HG03060 (cell line): Measurements from ENCODE around the gene SHISA6.

Experiments used
- ATAC-seq: cut with Tn5 transposase; IDR thresholded peaks from one replicate; pipeline ENCODE4 v1.9.1; 2021; ENCODE audit warnings: low read depth, moderate number of reproducible peaks; ENCODE audit not compliant: unreplicated experiment

The SHISA6 gene

DNA sequence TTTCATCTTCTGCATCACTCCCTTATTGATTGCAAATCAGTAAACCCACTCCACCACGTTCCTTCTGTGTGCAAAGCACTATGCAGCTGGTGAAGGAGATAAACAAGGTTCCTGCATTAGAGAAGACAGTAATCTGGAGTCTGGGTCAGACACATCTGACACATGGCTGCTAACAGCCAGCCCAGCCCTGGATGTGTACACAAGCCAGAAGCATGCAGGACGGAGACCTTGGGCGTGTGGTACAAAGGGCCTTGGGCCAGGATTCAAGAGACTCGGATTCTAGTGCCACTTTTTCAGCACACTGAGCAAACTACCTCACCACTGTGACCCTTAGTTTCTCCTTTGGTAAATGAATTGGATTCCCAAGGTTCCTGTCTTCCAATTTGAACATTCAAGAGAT lies 270.7 kb downstream of the SHISA6 start:
- no peak for ATAC-seq

DNA sequence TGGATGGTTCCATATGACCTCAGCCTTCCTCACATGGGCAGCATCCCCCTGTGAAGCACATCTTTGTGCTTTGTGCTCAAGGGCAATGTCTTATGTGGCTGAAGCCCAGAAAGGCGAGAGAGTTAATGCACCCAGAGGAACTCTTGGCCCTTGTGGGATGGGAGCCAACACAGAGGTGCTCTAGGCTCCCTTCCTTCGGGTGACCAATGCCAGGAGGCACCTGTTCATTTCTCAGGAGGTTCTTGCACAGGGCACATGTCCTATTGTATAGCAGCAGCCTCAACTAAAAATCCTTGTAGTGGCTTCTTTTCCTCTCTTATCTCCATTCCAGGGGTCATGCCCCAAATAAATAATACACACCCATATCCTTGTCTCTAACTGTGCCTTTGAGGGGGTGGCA lies 273.6 kb downstream of the SHISA6 start:
- no peak for ATAC-seq

DNA sequence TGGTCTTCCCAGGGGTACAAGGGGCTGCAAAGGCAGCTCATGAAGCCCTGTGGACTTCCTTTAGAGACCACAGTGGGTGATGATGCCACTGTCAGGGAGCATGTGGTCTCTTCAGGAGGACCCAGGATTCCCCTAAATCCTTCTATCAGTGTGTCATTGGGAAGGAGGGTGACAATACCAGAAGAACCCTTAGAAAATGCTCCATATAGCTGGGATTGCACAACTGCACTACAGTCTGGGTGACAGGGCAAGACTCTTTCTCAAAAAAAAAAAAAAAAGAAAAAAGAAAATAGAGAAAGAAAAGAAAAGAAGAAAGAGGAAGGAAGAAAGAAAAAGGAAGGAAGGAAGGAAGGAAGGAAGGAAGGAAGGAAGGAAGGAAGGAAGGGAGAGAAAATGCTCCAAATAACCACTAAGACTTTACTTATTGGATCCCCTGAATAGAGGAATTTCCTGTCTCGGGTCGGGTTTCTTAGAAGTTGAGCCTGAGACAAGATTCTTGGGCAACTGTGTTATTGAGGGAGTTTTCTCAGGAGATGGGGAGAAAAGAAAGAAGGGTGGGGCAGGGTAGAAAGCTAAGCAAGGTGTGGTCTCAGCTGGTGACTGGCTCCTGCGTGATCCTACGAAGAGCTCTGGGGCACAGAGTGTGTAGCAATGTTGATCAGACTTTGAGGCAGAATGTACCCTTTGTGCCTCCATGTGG lies 274.1 kb downstream of the SHISA6 start:
- ATAC-seq = no peak

DNA sequence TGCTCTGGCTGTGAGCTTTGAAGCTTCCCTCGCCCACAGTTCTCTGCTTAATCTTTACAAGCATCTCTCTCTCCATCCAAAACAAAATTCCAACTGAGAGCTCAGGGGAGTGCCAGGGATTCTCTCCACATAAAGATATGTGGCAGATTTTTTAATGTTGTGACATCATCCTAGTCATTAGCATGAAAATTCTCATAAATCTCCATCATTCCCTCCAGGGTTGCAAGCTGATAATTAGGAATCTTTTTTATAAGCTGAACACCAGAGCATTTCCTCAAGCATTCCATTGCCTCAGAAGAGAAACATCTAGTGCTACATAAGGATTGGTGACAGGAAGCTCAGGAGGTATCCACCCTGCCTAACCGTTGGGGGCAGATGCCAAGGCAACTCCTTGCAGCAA lies 274.9 kb downstream of the SHISA6 start:
- no peak for ATAC-seq

DNA sequence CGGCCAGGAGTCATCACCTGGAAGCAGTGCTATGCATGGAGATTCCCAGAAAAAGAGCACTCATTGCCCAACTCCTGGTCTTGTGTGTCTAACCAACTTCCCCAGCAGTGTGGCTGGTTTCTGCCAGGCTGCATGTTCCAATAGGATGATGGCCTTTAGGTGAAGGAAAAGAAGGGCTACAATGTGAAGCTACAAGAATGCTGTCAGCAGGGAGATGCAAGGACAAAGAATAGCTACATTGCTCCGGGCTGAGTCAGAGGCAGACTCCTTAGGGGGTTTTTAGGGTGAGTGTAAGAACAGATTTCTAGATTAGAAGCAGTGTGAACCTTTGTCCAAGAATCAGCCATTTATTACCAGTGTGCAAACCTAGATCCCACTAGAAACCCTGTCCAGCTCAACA lies 294.2 kb downstream of the SHISA6 start:
- no peak for ATAC-seq

DNA sequence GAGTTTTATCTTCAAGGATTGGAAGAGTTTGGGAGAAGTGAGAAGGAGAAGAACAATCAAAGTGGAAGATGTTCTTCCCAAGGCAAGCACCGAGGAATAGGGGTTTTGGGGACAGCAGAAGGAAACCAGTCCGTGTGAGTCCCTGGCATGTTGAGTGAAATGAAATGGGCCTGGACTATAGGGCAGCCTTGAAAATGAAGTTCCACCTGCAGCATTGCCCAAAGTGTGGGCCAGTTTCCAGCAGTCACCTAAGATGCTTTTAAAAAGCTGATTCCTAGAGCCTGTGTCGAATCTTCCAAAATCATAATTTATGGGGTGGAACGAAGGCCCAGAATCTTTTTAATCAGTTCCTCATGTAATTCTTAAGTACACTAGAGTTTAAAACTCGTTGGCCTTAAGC lies 297.4 kb downstream of the SHISA6 start:
- ATAC-seq = no peak

DNA sequence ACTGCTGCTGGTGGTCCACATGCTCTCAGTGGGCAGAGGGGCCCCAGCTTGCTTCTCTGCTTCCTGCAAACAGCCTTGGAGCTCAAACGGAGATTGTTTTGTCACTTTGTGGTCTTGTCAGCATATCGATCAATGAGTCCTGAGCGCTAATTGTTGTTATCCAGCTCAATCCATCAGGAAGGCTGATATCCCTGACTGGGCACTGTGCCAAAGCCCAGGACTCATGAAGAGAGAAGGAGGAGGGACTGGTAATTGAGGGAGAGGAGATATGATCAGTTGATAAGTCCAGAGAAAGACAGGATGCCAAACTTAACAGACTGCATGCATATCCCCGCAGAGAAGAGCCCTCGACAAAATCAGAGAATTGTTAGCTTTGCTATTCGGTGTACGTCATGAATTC lies 298.6 kb downstream of the SHISA6 start:
- ATAC-seq = no peak

DNA sequence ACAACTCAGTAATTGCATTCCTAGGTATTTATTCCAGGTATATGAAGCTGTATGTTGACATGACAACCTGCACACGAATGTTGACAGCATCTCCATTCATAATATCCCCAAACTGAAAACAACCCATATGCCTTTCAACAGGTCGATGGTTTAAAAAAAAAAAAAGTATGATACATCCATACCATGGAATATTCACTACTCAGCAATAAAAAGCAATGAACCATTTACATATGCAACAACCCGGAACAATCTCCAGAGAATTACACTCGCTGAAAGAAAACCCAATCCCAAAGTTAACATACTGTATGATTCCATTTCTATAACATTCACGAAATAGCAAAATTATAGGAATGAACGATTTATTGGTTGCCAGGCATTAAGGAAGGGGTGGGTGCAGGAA lies 304.0 kb downstream of the SHISA6 start:
- ATAC-seq = no peak

DNA sequence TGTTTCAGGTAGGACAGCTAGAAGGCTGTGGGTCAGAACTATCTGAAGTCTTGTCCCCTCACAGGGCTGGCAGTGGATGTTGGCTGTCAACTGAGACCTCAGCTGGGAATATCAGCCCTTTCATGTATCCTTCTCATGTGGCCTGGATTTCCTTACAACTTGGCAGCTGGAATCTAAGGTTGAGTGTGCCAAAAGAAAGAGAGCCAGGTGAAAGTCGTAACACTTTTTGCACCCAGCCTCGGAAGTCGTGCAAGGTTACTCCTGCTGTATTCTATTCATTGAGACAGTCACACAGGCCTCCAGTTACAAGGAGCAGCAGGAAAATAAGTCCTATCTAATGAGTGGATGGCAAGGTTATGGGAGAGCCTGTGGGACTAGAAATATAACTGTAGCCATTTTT lies 304.7 kb downstream of the SHISA6 start:
- ATAC-seq = no peak

DNA sequence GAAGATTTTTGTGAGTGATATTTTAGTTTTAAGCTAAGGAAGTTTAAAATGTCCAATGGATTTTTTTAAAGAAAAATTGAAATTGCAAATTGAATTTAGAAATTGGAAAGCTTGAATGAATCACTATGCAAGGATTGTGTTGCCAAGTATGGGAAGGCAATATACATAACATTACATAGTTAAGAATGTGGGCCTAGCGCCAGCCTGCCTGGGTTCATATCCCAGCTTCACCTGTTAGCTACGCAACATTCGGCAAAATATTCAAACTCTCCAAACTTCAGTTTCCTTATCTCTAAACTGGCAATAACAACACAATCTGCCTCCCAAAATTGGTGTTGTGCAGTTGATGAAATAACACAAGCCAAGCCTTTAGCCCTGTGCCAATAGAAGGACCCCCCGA lies 306.8 kb downstream of the SHISA6 start:
- no peak for ATAC-seq

DNA sequence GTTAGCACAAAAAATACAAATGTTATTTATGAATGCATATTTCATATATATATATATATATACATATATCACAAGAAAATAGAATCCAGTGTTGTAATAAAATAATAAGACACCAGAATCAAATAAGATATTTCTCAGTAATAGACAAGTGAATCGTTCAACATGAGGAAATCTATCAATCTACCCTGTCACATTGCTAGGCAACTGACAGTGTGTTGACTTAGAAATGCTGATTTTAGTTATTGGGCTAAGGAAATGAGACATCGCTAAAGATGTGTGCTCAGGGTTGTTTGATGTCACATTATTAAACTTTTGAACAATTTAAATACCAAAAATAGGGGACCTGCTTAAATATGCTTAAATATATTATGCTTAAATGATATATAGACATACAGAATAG lies 307.4 kb downstream of the SHISA6 start:
- no peak for ATAC-seq

DNA sequence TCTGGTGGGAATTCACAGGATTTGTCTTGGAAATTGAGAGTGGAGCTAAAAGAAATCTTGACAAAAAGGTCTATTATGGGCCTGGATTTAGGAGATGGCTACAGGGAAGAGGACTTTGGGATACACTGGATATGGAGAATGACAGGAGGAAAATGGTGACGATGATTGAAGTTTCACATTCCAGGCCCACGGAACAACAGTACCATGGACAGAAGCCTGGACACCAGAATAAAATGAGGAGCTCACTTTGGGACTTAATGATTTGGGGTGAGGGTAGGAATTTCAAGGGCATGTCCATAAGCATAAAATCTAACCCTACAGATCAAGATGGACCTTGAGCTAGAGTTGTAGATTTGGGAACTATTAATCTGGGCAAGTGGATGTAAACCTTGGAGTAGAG lies 309.4 kb downstream of the SHISA6 start:
- no peak for ATAC-seq

DNA sequence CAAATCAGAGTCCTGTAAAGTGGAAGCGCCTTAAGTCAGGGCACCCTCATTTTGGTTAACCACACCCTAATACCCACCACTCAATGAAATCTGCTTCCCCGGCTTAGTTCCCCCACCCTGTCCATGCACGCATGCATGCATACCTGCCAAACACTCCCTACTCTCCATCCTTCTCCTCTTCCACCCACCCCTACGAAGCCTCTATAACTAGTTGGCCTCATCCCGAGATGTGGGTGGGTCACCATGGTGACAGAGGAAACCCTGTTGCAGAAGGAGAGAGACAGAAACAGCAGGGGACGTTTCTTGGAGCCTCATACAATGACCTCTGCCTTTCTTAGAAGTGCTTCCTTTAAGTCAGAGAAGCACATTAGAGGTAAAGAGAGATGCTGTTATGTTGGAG lies 310.4 kb downstream of the SHISA6 start:
- ATAC-seq = no peak

DNA sequence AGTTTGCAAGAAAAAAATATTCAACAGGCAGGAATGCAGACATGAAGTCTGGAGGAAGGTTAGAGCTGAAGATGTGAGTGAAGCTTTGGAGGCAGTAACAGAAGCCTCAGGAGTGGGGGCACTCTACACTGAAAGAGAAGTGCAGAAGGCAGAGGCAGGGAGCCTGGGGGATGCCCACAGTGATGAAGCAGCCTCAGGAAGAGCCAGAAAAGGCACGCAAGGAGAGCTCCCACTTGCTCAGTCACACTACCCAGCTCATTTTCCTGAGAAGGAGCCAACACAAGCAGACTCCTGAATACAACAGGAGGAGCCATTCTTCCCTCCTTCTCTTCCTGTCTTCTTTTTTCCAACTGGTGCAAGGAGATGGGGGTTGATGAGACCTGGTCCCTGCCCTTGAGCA lies 312.1 kb downstream of the SHISA6 start:
- ATAC-seq = no peak

DNA sequence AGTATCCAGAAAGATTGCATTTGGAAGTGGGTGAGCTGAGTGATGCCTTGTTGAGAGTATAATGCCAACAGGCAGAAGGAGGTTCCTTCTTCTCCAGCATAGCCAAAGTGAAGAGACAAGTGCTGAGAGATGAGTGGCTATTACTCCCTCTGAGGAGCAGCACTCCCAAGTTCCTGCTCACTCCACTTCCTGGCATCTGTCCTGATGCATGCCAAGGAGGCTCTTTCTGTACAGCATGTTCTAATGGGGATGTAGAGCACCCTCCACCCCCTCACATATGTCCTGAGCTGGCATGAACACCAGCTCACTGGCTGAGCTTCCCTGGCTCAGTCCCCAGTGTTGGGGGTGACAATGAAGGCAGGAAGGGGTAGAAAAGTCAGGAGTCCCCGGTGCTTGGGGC lies 313.0 kb downstream of the SHISA6 start:
- no peak for ATAC-seq

DNA sequence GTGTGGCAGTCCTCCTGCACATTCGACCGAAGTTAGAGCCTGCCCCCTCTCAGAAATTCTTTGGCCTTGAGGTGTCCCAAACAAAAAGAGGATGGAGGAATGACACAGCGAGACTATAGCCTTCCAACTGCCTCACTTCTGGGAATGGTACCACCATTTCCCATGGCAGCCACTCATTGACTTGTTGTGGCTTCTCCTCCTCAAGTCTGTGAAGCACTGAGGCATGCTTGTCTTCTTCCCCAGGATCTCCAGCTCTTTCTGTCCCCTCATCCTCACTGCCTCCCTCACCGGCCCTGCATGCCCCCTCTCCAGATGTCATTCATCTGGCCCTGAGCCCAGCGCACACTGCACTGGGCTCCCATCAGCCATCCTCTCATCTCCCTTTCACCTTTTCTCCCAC lies 313.5 kb downstream of the SHISA6 start:
- ATAC-seq = no peak

DNA sequence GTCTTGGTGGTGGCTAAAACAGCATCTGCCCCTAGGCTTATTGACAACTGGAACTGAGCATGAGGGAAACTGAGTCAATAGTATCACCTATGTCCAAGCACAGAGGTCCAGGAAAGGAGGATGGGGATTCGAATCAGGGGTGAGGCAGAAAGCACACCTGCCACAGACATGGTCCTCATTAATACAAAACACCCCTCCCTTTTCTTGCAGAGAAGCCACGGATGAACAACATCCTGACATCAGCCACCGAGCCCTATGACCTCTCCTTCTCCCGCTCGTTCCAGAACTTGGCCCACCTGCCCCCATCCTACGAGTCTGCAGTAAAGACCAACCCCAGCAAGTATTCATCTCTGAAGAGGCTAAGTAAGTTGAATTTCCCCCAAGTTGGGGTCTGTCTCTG lies 314.5 kb downstream of the SHISA6 start:
- no peak for ATAC-seq

DNA sequence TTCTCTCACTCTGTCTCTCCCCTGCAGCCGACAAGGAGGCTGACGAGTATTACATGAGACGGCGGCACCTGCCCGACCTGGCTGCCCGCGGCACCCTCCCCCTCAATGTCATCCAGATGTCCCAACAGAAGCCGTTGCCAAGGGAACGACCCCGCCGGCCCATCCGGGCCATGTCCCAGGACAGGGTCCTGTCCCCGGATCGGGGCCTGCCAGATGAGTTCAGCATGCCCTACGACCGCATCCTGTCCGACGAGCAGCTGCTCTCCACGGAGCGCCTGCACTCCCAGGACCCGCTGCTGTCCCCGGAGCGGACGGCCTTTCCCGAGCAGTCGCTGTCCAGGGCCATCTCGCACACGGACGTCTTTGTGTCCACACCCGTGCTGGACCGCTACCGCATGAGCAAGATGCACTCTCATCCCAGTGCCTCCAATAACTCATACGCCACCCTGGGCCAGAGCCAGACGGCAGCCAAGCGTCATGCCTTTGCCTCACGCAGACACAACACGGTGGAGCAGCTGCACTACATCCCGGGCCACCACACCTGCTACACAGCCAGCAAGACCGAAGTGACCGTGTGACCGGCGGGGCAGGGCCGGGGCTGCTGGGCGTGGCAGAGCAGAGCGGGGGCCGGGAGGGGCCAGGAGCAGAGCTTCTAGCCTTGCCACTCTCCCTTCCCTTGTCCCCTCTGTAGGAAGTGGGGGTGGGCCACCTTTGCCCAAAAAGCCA lies 316.9 kb downstream of the SHISA6 start:
- no peak for ATAC-seq

DNA sequence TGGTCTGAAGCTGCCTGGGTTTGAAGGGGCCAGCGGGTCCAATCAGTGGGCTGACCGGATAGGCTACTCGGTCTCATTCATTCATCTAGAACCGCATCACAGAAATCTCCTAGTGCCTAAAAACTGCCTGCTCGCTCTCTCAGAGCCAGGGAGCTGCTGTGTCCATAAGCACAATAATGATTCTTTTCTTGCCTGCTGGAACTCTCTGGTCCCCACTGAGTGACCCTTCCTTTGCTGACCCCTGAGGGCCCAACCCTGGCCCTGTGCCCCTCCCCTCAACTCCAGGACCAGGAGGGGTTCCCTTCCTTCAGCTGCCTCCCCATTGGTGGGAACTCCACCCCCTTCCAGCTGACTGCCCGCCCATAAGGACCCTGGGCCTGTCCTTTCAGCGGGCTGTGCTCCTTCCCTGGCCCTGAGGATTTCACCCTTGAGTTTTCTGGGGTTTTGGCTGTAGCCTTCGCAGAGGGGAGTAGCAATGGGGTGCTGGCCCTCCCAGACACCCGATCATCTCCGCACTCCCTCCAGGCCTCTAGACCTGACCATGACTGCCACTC lies 317.7 kb downstream of the SHISA6 start:
- no peak for ATAC-seq

DNA sequence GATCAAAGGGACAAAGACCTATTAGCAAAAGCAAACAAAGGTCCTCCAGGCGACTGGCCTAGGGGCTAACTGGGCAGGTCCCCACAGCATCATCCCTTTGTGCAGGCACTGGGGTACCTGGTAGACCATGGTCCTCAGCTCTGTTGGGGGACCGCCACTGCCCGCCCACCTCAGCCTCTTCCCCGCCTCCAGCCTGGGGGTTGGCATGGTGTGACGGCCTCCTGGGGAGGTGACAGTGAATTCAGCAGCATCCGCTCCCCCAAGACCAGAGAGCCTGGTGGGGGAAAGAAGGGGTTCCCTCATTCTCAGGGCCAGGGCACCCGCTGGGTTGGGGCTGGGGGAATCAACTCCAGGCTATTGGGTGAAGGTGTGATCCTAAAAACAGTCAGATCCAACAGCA lies 318.6 kb downstream of the SHISA6 start:
- no peak for ATAC-seq

DNA sequence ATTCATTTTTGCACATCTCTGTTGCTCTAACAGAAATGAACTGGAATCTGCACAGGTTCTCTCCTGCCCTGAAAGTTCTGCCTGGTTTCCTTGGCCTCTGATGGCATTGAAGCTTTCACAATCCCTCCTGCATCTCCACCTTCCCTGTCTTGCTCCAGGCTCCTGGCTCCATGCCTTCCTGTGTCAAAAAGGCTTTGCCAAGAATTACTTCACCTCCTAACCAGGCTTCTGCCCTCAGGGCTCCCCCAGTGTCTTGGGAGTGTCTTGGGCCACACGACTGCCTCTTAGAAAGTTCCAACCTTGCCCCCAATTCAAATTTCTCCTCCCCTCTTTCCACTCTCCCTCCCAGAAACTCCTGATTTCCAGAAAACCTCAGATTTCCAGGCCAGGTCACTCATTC lies 320.3 kb downstream of the SHISA6 start:
- ATAC-seq = no peak

DNA sequence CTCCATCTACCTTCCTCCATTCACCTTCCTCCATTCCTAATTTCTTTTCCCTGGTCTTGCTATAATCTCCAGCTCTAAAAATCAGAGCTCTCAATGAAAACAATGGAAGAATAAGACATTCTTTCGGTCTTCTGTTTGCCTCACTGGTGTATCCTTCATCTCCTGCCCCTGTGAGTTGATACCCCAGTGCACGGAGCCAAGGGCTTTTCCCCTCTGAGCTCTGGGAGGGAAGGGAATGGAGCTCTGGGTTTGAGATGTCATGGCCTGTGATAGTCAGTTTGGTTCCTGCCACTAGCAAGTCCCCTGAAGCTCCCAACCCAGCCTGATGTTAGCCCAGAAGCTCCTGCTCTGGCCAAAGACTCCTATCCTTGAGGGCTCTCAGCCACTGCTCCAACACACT lies 320.7 kb downstream of the SHISA6 start:
- no peak for ATAC-seq
